Kidney tubule cell (primary cell): ENCODE measurements around the gene GPR61.

Source experiments
- DNase-seq: peaks from one replicate; pipeline ENCODE4 v3.0.0-alpha.2; 2018; ENCODE audit warnings: low spot score

GPR61 gene

DNA sequence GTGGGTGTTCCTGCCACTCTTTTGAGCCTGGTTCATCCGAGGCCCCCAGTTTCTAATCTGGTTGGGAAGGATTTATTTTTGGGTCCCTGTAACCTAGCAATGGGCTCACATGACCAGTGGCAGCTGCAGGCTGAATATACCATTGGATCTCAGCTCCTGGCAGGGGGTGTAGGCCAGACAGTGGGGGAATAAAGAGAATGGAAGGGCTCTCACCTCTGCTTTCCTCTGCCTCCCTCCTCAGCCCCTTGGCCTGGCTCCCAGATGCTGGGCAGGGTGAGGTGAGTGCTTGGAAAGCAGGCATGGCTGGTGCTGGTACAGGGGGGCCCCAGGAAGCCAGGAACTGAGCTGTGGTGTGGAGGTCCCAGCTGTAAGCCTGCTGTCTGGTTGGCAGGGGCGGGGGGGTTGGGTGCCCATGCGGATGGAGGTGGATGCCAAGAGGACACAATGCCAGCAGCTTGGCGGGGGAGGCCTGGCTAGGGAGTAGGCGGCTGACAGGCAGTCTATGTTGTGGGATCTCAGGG, 3.6 kb upstream of the GPR61 start:
- no peak for DNase-seq

GRCh38 chr1:109537450-109538178, 2.1 kb upstream of the GPR61 start:
- no peak for DNase-seq

- DNase-seq: no peak
These were observed 681 bp upstream of the GPR61 start for GRCh38 chr1:109538827-109539555.

DNA sequence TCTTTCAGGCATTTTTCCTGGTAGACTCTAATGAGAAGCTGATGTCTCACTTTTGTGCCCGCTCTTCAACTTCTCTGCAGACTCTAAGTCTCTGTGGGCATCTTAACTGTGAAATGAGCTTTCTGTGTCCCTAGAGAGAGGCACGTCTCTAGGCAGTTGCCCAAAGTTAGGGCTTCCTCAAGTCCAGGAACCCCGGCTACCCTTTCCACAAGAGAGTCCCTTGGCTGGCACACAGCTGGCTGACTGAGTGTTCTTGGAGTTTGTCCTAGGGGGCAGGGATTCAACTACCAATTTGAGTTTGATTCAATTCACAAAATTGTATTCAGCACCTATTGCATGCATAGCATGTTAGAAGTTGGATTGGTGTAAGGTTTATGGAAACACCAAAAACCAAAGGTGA, 1.4 kb downstream of the GPR61 start:
- DNase-seq: no peak

DNA sequence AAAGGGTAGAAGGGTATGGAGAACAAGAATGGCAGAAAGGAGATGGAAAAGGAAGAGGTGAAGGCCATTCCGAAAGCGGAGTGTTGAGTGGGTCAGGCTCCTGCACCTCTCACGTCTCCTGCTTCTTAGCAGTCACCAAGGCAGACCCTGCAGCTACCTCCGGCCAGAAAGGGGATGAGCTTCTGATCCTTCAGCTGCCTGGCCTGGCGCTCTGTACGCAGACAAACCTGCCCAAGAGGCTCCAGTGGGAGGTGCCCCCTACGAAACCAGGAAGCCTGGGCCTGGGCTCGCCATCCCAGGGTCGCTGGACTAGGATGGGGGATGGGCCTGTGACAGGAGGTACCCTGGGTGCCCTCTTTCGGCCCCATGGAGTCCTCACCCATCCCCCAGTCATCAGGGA, 3.0 kb downstream of the GPR61 start:
- no peak for DNase-seq

DNA sequence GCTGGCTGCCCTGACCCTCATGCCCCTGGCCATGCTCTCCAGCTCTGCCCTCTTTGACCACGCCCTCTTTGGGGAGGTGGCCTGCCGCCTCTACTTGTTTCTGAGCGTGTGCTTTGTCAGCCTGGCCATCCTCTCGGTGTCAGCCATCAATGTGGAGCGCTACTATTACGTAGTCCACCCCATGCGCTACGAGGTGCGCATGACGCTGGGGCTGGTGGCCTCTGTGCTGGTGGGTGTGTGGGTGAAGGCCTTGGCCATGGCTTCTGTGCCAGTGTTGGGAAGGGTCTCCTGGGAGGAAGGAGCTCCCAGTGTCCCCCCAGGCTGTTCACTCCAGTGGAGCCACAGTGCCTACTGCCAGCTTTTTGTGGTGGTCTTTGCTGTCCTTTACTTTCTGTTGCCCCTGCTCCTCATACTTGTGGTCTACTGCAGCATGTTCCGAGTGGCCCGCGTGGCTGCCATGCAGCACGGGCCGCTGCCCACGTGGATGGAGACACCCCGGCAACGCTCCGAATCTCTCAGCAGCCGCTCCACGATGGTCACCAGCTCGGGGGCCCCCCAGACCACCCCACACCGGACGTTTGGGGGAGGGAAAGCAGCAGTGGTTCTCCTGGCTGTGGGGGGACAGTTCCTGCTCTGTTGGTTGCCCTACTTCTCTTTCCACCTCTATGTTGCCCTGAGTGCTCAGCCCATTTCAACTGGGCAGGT, 3.8 kb downstream of the GPR61 start:
- no peak for DNase-seq

DNA sequence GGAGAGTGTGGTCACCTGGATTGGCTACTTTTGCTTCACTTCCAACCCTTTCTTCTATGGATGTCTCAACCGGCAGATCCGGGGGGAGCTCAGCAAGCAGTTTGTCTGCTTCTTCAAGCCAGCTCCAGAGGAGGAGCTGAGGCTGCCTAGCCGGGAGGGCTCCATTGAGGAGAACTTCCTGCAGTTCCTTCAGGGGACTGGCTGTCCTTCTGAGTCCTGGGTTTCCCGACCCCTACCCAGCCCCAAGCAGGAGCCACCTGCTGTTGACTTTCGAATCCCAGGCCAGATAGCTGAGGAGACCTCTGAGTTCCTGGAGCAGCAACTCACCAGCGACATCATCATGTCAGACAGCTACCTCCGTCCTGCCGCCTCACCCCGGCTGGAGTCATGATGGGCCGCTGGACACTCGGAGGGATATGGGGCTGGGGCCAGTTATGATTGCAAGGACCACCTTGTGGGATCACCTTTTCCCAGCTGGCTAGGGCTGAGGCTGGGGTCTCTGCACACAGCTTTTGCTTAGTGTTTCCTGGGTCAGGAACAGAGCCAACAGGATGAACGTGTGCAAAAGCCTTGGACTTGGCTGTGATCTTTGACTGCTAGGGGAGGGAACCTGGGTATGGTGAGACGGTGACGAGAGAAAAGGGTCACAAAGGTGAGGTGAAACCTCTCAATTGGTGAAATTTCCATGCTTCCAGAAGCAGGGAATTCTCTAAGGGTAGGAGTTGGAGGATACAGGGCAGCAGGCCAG, 4.5 kb downstream of the GPR61 start:
- DNase-seq: no peak

- DNase-seq: peak; percentile 89
These were observed 6.8 kb downstream of the GPR61 start for GRCh38 chr1:109546311-109547109.

GRCh38 chr1:109547463-109548320, 8.0 kb downstream of the GPR61 start:
- DNase-seq: peak; percentile 30

DNA sequence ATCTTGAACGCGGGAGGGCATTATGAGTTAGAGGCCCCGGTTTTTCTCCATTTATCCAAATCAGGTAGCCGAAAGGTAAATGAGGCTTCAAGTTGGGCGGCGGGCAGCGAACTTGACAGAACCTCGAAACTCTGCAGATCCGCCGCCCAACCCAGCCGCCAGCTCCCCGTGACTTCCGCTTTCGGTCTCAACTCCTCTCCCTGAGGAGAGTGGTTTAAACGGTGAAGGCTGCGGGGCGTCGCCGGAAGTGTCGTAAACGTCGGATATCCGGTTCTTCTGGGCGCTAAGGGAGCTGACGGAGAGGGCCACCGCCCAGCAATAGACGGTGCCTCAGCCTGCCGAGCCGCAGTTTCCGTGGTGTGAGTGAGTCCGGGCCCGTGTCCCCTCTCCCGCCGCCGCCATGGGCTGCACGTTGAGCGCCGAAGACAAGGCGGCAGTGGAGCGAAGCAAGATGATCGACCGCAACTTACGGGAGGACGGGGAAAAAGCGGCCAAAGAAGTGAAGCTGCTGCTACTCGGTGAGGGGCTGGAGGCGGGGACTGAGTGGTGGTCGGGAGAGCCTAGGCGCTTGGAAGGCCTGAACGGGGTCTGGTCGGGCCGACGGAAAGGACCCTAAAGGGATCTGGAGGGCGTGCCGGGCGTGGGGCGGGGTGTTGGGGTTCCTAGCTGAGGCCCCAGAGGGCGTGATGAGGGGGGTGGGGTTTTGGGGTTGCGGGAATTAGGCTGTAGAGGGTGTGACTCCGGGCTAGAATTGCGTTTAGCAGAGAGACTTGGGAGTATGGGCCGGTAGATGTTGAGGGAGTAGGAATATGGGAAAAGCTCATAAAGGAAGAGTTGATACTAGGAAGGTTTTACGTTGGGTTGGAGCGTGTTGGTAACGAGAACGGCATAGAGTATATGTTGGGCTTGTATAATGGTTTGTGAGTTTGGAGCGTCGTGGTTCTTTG, 8.9 kb downstream of the GPR61 start, which contains the start of gene GNAI3:
Gene GNAI3, plus strand, starts transcription at position 295 of the 947 bp plus-strand sequence. Its CDS starts 106 bp downstream, at position 401.
- DNase-seq: peak; percentile 96

- no peak for DNase-seq
These were observed 16.9 kb downstream of the GPR61 start for GRCh38 chr1:109556563-109556962.

DNA sequence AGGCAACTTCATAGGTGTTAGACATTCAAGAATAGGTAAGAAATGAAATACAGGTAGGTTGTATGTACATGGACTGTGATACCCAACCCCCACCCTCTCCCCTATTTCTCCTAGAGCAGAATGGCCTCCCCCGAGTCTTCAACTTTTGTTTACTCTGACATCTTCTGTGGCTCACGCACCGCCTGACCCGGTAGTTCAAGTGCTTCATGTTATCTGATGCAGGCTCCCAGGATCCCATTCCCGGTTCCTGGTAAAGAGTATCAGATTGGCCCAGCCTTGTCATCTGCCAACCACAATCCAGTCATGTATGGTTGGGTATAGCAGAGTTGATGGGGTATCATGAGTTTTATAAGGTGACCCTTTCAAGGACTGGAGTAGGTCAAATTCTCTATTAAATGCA, 17.8 kb downstream of the GPR61 start:
- no peak for DNase-seq

DNA sequence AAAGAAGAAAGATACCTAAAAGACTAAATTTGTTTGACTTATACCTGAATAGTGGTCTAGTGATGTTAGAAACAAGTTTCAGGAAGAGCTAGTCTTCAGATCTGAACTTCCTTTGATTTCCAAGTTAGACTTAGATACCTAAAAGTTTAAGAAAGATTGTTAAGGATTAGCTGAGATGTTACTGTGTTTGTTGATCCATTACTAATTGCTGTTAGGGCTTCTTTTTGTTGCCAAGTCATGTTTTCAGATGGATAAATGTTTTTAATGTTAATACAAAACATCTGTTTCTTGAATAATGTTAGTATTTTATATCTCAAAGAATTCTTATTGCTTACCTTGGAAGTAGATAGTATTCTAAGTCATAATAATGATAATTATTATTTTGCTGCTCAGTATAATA, 20.3 kb downstream of the GPR61 start:
- no peak for DNase-seq

GRCh38 chr1:109564194-109564878, 24.7 kb downstream of the GPR61 start:
- DNase-seq: peak; percentile 31

DNA sequence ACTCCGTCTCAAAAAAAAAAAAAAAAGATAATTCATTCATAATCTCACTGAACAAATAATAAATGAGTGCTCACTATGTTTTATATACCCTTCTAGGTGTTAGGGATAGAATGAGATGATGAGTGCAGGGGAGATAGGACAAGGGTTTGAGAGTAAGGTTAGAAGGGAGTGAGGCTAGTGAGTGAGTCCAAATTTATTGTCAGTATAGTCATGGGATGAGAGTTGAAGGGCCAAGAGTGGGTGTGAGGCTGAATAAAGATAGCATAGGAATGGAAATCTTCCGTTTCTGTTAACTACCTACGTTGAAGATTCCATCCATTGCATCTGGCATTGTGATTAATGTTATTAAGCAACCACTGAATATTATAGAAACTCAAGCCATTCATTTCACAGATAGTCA, 25.6 kb downstream of the GPR61 start:
- no peak for DNase-seq

GRCh38 chr1:109566982-109567381, 27.3 kb downstream of the GPR61 start:
- DNase-seq: no peak

GRCh38 chr1:109567877-109568672, 28.4 kb downstream of the GPR61 start:
- peak; percentile 27 for DNase-seq

DNA sequence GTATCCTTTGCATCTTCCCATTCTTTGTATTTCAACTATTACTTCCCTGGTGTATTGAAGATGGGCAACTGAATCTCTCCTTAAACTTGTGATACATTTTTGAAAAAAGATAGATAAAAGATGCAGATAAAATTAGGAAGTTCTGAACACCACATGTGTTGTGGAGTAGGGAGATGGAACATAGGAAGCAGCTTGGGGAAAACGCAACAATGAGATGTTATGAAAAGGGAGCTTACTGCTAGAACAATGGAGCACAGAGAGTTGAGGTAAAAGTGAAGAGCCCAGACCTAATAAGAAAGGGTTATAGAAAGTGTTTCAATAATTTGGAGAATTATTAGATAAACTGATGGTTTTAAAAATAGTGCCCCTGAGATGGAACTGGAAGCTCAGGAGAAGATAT, 29.7 kb downstream of the GPR61 start:
- DNase-seq: no peak
